GM18868 (cell line): ENCODE results near the gene ARGLU1.
A peak's percentile ranks its signal among the peaks of the same experiment; 100 is the strongest.

Source experiments
- ATAC-seq: cut with Tn5 transposase; IDR thresholded peaks from one replicate; pipeline ENCODE4 v1.9.1; 2021; ENCODE audit warnings: mild to moderate bottlenecking, moderate library complexity; ENCODE audit not compliant: unreplicated experiment

ARGLU1 gene

DNA sequence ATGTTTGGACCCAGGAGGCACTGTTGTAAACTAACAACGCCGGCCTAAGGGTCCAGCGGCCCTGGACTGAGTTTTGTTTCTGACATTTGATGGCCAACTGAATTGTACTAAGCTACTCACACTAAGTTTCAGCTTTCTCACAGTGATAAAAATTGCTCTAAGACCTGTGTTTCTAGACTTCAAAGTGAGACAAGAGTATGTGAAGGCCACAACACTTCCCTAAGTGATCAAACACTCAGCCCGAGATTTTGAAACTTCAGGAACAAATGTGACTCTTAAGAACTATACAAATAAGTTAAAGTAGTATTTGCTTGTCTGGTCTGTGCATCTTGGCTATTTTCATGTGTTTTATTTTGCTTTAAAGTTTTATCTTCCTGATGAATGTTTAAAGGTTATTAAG, 62.6 kb downstream of the ARGLU1 start:
- no peak for ATAC-seq

DNA sequence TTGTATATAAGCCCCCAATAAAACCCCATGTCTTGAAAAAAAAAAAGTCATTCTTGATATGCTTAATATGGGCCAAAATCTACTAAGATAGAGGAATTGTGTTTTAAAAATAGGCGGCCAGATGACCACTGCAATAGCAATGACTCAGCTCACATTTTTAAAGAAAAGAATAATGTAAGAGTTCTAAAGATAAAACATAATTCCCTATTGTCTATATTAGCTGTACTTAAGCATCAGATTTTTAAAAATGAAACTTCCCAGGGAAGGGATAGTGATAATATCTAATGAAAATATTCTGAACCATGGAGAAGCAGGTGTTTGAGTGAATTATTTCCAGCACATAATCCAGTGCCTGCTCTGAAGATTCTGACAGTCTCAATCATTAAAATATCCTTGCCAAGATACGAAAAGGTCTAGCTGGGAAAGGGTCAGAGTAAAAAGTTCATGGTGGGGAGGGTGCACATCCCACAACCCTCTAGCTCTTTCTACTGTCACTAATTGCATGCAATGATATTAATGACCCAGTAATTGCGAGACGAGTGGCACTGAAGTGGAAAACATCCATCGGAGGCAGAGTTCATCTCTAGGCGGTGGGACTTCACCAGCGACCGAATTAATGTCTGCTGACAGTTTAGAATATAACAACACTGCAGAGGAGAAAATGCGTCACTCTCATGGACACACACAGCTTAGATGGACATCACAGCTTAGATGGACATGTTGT, 64.0 kb downstream of the ARGLU1 start:
- ATAC-seq: no peak

- ATAC-seq: no peak
These were observed 64.7 kb downstream of the ARGLU1 start for GRCh38 chr13:106503272-106503671.

GRCh38 chr13:106500445-106500844, 67.5 kb downstream of the ARGLU1 start:
- ATAC-seq: no peak

DNA sequence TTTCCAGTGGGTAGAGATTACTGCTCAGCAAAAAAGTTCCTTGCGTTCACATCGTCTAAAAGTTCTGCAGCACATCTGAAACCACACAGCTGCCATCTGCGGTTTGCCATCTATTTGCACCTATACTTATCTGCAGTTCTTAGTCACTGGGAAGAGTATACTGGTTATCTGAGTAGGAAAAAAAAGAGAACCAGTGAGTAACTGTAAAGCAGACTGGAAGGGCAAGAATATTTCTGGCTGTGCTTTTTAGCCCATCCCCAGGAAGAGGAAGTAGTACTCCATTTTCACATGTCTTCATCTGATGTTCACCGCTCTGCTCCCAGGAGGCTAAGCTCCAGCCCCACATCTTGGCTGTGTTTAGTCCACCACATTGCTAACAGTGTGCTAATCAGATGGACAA, 68.0 kb downstream of the ARGLU1 start:
- peak; percentile 88 for ATAC-seq

DNA sequence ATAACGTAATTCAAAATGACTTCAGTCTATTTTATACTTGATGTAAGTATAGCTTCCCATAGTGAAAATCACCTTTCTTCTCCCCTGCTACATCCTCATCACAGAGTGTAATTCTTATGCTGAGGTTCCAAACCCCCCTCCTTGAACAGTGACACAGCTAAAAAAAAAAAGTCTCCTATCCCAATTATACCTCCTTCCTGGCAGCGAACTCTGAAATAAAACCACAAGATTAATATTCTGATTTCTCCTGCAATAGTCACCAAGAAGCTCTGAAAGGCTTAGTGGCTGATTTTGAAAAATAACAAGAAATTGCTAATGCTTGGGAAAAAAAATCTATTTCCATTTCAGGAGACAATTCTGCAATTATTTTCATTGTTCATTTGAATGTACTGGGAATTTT, 68.8 kb downstream of the ARGLU1 start:
- no peak for ATAC-seq

DNA sequence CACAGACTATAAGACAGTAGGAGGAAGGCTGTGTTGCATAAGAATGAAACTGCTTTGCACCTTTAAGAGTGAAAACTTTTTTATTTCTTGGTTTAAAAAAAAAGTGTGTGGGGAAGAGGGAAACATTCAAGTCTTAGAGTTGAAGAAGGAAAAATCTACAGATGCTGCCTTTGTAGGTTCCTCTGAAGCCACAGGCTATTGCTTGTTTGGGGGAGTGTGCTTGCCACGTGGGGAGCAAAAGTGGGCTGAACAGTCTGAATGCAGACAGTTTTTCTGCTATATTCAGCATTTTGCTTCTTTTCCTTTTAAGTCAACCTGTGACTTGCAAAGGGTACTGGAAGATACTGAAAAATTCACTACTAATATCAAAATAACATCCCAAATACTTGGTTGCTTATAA, 69.4 kb downstream of the ARGLU1 start:
- ATAC-seq: no peak

GRCh38 chr13:106498158-106498557, 69.8 kb downstream of the ARGLU1 start:
- ATAC-seq: peak; percentile 15

- no peak for ATAC-seq
These were observed 70.9 kb downstream of the ARGLU1 start for GRCh38 chr13:106497079-106497478.

DNA sequence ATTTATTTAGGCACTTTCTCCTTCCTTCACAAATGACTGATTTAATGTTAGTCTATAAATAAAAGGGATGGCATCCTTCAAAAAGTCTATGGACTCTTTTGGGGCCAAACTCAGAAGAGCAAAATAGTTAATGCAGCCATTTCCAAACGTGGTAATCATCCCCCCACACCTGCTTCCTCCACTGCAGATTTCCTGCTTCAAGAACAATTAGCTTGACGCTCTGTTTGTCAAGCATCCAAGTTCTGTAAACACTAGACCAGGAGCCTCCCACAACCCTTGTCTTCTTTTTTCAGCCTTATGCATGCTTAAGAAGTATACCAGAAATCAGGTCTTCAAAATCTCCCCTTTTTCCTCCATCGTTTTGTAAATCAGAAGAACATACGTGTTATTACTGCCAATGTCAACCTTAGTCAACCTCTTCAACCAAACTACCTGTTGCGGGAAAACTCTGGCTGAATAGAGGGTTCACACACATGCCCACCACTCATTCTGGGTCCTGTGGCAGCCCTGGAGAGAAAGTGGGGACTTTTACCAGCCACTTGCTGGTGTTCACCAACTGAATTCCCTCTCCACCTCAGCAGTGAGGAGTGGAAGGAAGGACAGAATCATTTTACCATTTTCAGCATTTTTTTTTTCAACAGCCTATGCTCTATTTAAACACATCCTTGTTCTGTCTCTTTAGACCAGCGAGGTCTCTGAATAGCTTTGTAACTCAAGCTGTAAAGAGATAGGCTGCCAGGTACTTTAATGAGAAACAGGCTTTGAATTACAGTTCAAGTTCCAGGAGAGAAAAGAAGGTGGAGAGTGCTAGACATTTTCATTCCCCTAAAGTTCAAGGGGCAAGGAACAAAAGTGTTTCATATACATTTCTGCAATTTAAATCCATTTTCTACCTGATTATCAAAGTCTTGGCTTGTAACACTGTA, 71.6 kb downstream of the ARGLU1 start:
- no peak for ATAC-seq

DNA sequence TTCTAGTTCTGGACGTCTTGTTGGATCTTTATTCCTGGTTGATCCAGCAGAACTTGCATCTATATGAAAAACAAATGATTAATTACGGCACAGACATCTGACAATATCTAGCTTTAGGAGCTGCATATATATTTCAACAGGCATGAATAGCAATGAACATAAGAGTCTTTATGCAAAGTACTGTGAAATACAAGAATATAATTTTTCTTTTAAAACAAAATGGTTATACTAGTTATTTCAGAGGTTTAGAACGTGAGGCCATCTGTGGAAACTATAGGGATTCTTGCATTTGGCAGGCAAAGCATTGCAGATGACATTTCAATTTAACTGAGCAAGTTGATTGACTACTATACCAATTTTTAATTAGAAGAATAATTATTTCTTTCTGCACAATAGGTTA, 73.0 kb downstream of the ARGLU1 start:
- ATAC-seq: no peak

DNA sequence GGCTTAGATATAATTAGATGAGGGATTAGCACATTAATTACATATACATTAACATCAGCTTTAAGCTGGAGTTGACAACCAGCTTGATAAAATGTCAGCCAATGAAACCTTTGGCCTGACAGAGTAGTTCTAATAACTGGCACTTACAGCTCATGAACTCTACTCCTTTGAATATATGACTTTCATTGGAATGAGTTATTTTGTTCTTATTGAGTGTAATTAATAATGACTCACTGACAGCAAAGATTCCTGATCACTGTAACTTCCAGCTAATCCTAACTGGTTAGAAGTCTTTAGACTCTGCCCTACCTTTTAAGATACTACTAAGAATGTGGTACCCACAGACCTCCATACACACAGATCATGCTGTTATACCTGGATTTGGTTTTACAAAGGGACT, 73.4 kb downstream of the ARGLU1 start:
- ATAC-seq: no peak

GRCh38 chr13:106493533-106494220, 74.3 kb downstream of the ARGLU1 start:
- ATAC-seq: peak; percentile 91

DNA sequence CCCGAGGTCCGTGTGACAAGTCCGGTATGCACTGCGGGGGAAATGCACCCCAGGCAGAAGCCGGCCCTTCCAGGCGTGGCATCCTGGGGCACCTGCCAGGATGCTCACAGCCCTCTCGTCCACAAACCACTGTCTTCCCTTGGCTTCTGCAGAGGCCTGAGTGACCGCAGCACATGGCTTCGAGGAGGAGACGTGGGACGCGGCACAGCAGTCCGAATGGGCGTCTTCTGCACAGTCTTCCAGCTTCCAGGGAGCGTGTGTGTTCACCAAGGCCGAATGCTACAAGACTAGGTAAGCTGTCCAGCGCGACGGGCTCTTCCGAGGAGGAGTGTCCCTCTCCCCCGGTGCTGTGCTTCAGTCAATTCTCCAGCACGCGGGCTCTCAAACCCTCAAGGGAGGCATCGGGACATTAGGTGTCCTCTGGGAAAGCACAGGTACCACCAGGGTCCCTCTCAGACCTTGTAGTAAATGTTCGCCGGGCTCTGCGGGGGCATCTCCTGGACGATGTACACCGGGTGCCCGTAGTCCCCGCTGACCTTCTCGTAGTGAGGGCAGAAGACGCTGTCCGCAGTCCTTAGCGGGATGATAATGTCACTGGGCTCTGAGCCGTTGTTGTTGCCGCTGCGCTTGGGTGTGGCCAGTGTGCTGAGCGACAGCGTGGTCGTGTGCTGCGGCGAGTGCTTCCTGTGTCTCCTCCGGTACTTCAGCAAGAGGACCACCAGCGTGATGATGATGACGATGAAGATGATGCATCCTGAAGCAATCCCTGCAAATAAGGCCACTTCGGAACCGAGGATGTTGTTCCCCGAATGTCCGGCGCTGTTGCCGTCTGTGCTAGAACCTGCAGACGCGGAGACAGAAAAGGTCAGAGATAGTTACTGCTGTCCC, 75.1 kb downstream of the ARGLU1 start:
- ATAC-seq: no peak

DNA sequence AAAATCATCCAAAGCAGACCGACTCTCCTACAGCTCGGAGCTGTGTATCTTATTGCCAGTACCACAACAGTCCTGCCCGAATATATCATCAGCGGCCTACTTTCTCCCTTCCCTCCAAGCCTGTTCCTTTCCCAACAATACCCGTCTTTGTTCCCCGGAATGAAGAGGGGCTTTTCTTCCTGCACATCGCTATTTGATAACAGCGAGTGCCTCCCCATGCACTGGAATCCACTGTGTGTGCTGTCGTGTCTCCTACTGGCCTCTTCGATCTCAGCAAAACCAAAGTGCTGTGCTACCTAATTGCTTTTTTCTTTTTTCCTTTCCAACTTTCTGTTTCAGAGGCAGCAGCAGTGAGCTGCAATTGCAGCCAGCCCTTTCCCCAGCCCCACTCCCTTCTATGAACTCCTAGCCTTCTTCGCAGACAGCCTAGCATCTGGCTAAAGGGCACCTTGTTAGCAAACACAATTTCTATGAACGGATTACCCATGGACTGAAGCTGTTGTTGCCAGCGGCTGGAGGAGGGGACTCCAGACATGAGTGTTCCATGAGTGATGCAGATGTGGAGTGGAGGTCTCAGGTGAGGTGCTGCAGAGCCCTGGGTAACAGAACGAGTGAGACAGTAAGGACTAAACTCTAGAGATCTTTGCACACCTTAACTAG, 75.9 kb downstream of the ARGLU1 start:
- ATAC-seq: no peak
